Measurements from ENCODE around the gene ATG101. TPM values are rescaled to one million over a fixed set of nuclear protein-coding genes. Genes with fewer than 3 reads are reported as not detected.

Gene ATG101
- total and polyA plus RNA-seq, 2 of the 13 experiments (the other 11 are each of a cell fraction or from before 2014, with no cell fraction given): 58.2 to 67.7 TPM

DNA sequence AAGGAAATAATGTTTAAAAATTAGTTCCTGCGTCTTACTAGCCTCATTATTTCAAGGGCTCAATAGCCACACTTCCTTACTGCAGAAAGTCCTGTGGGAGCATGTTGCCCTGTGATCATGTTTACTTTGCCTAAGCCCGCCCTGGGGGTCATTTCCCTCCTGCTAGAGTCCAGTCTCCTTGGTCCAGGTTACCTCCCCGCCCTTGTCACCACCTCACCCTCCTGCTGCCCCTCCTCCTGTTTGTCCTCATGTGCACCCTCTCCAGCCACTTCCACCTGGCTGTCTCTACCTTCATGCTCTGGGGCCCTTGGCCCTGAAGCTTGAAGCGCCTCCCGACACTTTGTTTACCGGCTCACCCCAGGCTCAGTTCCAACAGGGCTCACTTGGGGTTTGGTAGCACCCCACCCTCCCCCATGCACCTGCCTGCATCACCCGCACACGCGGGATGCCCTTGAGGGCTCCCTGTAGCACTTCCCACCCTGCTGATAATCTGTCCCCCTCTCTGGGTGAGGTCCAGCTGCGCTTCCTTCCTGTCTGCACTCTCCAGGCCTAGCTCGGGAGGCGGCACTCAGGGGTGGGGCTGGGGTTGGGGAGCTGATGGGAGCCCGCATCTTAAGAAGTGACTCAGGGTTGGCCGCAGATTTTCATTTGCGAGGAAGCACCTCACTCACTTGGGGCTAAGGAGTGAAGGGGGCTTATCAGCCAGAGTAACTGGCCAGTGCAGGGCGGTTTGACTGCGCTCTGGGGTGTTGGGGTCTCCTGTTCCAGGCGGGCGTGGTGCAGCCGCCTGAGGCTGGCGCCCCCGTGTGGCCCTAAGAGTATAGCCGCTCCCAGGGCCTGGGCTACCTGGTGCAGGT is 49.8 kb downstream of the ATG101 start (continued):
- TF ChIP-seq, protein P1, sequence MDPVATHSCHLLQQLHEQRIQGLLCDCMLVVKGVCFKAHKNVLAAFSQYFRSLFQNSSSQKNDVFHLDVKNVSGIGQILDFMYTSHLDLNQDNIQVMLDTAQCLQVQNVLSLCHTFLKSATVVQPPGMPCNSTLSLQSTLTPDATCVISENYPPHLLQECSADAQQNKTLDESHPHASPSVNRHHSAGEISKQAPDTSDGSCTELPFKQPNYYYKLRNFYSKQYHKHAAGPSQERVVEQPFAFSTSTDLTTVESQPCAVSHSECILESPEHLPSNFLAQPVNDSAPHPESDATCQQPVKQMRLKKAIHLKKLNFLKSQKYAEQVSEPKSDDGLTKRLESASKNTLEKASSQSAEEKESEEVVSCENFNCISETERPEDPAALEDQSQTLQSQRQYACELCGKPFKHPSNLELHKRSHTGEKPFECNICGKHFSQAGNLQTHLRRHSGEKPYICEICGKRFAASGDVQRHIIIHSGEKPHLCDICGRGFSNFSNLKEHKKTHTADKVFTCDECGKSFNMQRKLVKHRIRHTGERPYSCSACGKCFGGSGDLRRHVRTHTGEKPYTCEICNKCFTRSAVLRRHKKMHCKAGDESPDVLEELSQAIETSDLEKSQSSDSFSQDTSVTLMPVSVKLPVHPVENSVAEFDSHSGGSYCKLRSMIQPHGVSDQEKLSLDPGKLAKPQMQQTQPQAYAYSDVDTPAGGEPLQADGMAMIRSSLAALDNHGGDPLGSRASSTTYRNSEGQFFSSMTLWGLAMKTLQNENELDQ (CRISPR knock-in tag; IDR thresholded peaks at IDR 0.05; ENCODE audit: borderline replicate concordance): no peak
- TF ChIP-seq GATA4 (IDR thresholded peaks at IDR 0.05; ENCODE audit: borderline replicate concordance, low read depth): no peak
- TF ChIP-seq FOXK1 (CRISPR knock-in tag; IDR thresholded peaks at IDR 0.05; ENCODE audit: borderline replicate concordance, low read depth): peak; percentile 83; the same call in 1 of the 2 replicates
- TF ChIP-seq ZNF333 (CRISPR knock-in tag; IDR thresholded peaks at IDR 0.05; ENCODE audit: borderline replicate concordance): no peak
- TF ChIP-seq, protein P2, sequence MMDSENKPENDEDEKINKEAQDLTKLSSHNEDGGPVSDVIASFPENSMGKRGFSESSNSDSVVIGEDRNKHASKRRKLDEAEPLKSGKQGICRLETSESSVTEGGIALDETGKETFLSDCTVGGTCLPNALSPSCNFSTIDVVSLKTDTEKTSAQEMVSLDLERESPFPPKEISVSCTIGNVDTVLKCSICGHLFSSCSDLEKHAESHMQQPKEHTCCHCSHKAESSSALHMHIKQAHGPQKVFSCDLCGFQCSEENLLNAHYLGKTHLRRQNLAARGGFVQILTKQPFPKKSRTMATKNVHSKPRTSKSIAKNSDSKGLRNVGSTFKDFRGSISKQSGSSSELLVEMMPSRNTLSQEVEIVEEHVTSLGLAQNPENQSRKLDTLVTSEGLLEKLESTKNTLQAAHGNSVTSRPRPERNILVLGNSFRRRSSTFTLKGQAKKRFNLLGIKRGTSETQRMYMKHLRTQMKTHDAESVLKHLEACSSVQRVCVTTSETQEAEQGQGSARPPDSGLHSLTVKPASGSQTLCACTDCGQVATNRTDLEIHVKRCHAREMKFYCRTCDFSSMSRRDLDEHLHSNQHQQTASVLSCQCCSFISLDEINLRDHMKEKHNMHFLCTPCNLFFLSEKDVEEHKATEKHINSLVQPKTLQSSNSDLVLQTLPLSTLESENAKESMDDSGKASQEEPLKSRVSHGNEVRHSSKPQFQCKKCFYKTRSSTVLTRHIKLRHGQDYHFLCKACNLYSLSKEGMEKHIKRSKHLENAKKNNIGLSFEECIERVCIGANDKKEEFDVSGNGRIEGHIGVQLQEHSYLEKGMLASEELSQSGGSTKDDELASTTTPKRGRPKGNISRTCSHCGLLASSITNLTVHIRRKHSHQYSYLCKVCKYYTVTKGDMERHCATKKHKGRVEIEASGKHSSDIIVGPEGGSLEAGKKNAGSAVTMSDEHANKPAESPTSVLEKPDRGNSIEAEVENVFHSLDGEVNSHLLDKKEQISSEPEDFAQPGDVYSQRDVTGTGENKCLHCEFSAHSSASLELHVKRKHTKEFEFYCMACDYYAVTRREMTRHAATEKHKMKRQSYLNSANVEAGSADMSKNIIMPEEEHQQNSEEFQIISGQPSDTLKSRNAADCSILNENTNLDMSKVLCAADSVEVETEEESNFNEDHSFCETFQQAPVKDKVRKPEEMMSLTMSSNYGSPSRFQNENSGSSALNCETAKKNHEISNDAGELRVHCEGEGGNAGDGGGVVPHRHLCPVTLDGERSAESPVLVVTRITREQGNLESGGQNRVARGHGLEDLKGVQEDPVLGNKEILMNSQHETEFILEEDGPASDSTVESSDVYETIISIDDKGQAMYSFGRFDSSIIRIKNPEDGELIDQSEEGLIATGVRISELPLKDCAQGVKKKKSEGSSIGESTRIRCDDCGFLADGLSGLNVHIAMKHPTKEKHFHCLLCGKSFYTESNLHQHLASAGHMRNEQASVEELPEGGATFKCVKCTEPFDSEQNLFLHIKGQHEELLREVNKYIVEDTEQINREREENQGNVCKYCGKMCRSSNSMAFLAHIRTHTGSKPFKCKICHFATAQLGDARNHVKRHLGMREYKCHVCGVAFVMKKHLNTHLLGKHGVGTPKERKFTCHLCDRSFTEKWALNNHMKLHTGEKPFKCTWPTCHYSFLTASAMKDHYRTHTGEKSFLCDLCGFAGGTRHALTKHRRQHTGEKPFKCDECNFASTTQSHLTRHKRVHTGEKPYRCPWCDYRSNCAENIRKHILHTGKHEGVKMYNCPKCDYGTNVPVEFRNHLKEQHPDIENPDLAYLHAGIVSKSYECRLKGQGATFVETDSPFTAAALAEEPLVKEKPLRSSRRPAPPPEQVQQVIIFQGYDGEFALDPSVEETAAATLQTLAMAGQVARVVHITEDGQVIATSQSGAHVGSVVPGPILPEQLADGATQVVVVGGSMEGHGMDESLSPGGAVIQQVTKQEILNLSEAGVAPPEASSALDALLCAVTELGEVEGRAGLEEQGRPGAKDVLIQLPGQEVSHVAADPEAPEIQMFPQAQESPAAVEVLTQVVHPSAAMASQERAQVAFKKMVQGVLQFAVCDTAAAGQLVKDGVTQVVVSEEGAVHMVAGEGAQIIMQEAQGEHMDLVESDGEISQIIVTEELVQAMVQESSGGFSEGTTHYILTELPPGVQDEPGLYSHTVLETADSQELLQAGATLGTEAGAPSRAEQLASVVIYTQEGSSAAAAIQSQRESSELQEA (CRISPR knock-in tag; IDR thresholded peaks at IDR 0.05; ENCODE audit: not compliant biosample characterization): peak; percentile 57
- no peak for TF ChIP-seq TAF15 (IDR thresholded peaks at IDR 0.05; ENCODE audit: low read depth, low read length, poor library complexity, severe bottlenecking)
- TF ChIP-seq YEATS4 (CRISPR knock-in tag; IDR thresholded peaks at IDR 0.05; ENCODE audit: borderline replicate concordance): peak; percentile 48
- TF ChIP-seq FOXO1 (CRISPR knock-in tag; IDR thresholded peaks at IDR 0.05): peak; percentile 70; the same call in 1 of the 2 replicates
- no peak; the same call in 1 of the 2 replicates for TF ChIP-seq ZNF264 (CRISPR knock-in tag; IDR thresholded peaks at IDR 0.05)
- no peak for TF ChIP-seq GATAD1 (CRISPR knock-in tag; IDR thresholded peaks at IDR 0.05)
- TF ChIP-seq GZF1 (CRISPR knock-in tag; IDR thresholded peaks at IDR 0.05): 0 out of 2 replicates have a peak, but pooled peaks have one; percentile 31
- TF ChIP-seq SP5 (CRISPR knock-in tag; IDR thresholded peaks at IDR 0.05; ENCODE audit: borderline replicate concordance, low read depth): peak; percentile 96
- TF ChIP-seq GTF3A (CRISPR knock-in tag; conservative IDR thresholded peaks at IDR 0.05): no peak
- TF ChIP-seq ESRRA (CRISPR knock-in tag; IDR thresholded peaks at IDR 0.05; ENCODE audit: low read depth): peak; percentile 71; the same call in 1 of the 2 replicates
- no peak for TF ChIP-seq BORCS8-MEF2B (CRISPR knock-in tag; IDR thresholded peaks at IDR 0.05)
- peak; percentile 63 for TF ChIP-seq GATAD2A (CRISPR knock-in tag; IDR thresholded peaks at IDR 0.05)
- no peak for TF ChIP-seq ZNF224 (CRISPR knock-in tag; IDR thresholded peaks at IDR 0.05)
- TF ChIP-seq CCDC6 (CRISPR knock-in tag; IDR thresholded peaks at IDR 0.05): peak; percentile 76; the same call in 1 of the 2 replicates
- no peak for TF ChIP-seq POLR2AphosphoS2 (IDR thresholded peaks at IDR 0.05; ENCODE audit: low read depth, low read length)

Data from HepG2 (cell line).